ENCODE measurements around the gene C5orf52. TPM values are rescaled to one million over a fixed set of nuclear protein-coding genes. Genes with fewer than 3 reads are reported as not detected.
"Not testable (repeated sequence)": the region's sequence is repeated elsewhere in the genome, so short reads cannot be mapped to it uniquely, and the experiment has no call there.

The C5orf52 gene
- total RNA-seq, 2 donors from 2014 or later: not detected

DNA sequence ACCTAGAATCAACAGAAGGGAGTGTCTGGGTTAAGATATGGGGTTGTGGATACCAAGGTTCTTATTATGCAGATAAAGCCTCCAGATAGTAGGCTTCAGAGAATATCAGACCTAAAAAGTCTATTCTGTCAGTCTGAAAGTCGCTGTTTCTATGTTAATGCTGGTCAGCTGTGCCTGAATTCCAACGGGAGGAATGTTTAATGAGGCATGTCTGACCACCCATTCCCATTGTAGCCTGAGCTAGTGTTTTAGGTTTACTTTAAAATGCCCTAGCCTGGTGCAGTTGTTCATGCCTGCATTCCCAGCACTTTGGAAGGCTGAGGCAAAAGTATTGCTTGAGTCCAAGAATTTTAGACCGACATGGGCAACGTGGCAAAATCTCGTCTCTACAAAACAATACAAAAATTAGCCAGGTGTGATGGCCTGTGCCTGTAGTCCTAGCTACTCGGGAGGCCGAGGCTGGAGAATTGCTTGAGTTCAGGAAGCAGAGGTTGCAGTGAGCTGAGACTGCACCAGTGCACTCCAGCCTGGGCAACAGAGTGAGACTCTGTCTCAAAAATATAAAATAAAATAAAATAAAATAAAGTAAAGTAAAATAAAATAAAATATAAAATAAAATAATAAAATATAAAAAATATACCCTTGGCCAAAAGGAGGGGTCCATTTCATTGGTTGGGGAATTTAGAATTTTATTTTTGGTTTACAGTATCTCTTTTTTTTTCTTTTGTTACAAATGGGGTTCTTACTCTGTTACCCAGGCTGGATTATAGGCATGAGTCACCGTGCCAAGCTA lies 11.3 kb upstream of the C5orf52 start:
- ATAC-seq (no peak), DNase-seq (no peak)
- H3K4me1 Mint-ChIP-seq: no peaks in the 10 kb centered on the region
- peaks cover 3% of the 10 kb centered on the region for H3K36me3 Mint-ChIP-seq (ENCODE audit: low read depth)
- no peaks in the 10 kb centered on the region for H3K9me3 ChIP-seq (ENCODE audit: control insufficient read depth, low read length, poor library complexity, severe bottlenecking)
- no peaks in the 10 kb centered on the region for H3K27me3 Mint-ChIP-seq
- H3K4me3 Mint-ChIP-seq: no peak overlapping the region
- no peak overlapping the region for H3K27ac Mint-ChIP-seq

GRCh38 chr5:157665467-157666070 lies 5.8 kb upstream of the C5orf52 start:
- Mint-ChIP-seq H3K27ac (no peak overlapping the region), H3K36me3 (ENCODE audit: low read depth) (peaks cover 3% of the 10 kb centered on the region), H3K4me3 (no peak overlapping the region), H3K4me1 (peaks cover 7% of the 10 kb centered on the region), H3K27me3 (no peaks in the 10 kb centered on the region)
- ATAC-seq (no peak), DNase-seq (no peak)
- H3K9me3 ChIP-seq (ENCODE audit: control insufficient read depth, low read length, poor library complexity, severe bottlenecking): no peaks in the 10 kb centered on the region

- Mint-ChIP-seq H3K27ac (no peak overlapping the region), H3K4me1 (peaks cover 21% of the 10 kb centered on the region), H3K27me3 (peaks cover 10% of the 10 kb centered on the region), H3K36me3 (ENCODE audit: low read depth) (peaks cover 3% of the 10 kb centered on the region), H3K4me3 (no peak overlapping the region)
- ATAC-seq: no peak
- H3K9me3 ChIP-seq (ENCODE audit: control insufficient read depth, low read length, poor library complexity, severe bottlenecking): no peaks in the 10 kb centered on the region
- no peak for DNase-seq
Measured at GRCh38 chr5:157668356-157668755, 3.0 kb upstream of the C5orf52 start.

DNA sequence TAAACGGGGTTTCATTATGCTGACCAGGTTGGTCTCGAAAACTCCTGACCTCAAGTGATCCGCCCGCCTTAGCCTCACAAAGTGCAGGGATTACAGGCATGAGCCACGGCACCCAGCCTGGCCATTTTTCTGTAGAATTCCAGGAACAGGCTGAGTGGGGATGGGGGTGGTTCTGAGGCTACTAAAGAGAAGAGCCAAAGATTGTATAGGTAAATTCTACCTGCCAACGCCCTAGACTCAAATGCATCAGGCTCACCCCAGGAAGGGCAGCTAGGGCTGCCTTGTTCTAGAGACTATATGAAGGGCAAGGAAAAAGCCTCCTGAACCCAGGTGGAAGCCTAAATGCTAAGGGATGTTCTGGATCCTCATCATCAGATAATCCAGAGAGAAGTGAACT lies 1.6 kb upstream of the C5orf52 start:
- peak overlapping the region; percentile 93 for H3K27ac Mint-ChIP-seq
- DNase-seq: no peak
- peak overlapping the region; percentile 96 for H3K4me3 Mint-ChIP-seq
- no peaks in the 10 kb centered on the region for H3K9me3 ChIP-seq (ENCODE audit: control insufficient read depth, low read length, poor library complexity, severe bottlenecking)
- peaks cover 21% of the 10 kb centered on the region for H3K4me1 Mint-ChIP-seq
- H3K27me3 Mint-ChIP-seq: peaks cover 10% of the 10 kb centered on the region
- H3K36me3 Mint-ChIP-seq (ENCODE audit: low read depth): peaks cover under 1% of the 10 kb centered on the region
- ATAC-seq: no peak

- Mint-ChIP-seq H3K4me3 (peak overlapping the region; percentile 96), H3K27ac (peak overlapping the region; percentile 93), H3K4me1 (peaks cover 21% of the 10 kb centered on the region), H3K36me3 (ENCODE audit: low read depth) (no peaks in the 10 kb centered on the region), H3K27me3 (peaks cover 10% of the 10 kb centered on the region)
- ATAC-seq (no peak), DNase-seq (no peak)
- H3K9me3 ChIP-seq (ENCODE audit: control insufficient read depth, low read length, poor library complexity, severe bottlenecking): no peaks in the 10 kb centered on the region
Measured at GRCh38 chr5:157671592-157672330, 428 bp downstream of the C5orf52 start.

- ATAC-seq (no peak), DNase-seq (no peak)
- peaks cover 10% of the 10 kb centered on the region for H3K27me3 Mint-ChIP-seq
- no peaks in the 10 kb centered on the region for H3K9me3 ChIP-seq (ENCODE audit: control insufficient read depth, low read length, poor library complexity, severe bottlenecking)
- H3K36me3 Mint-ChIP-seq (ENCODE audit: low read depth): no peaks in the 10 kb centered on the region
- H3K4me3 Mint-ChIP-seq: peak overlapping the region; percentile 15
- H3K4me1 Mint-ChIP-seq: peaks cover 21% of the 10 kb centered on the region
- H3K27ac Mint-ChIP-seq: no peak overlapping the region
Measured at GRCh38 chr5:157672976-157673375, 1.6 kb downstream of the C5orf52 start.

DNA sequence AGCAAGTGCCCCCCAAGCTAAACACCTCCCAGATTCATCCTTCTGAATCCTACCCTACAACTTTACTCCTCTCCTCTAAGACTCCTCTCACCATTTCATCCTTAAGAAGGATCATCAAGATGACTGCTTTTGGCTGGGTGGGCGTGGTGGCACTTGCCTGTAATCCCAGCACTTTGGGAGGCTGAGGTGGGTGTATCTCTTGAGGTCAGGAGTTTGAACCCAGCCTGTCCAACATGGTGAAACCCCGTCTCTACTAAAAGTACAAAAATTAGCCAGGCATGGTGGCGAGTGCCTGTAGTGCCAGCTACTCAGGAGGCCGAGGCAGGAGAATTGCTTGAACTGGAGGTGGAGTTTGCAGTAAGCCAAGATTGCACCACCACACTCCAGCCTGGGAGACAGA lies 3.0 kb downstream of the C5orf52 start:
- not testable (repeated sequence) for H3K4me3 Mint-ChIP-seq; DNase-seq; ATAC-seq; H3K36me3 Mint-ChIP-seq (ENCODE audit: low read depth); H3K27me3 Mint-ChIP-seq; H3K27ac Mint-ChIP-seq; H3K9me3 ChIP-seq (ENCODE audit: control insufficient read depth, low read length, poor library complexity, severe bottlenecking)
- peaks cover 21% of the 10 kb centered on the region for H3K4me1 Mint-ChIP-seq

DNA sequence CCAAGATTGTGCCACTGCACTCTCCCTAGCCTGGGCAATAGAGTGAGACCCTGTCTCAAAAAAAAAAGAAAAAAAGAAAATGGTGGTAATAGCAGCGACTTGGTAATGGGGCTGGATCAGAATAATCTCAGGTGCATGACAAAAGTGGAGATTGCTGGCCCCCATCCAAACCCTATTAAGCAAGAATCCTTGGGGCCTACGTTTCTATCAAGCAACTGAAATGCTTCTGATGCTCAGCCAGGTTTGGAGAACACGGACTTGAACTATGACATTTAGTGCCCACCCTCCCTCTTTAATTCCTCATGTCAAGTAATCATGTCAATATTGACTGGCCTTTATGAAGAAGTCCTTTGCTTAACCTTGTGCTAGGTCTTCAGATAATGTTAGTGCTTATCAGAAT lies 6.6 kb downstream of the C5orf52 start:
- peaks cover 4% of the 10 kb centered on the region for H3K4me1 Mint-ChIP-seq
- H3K9me3 ChIP-seq (ENCODE audit: control insufficient read depth, low read length, poor library complexity, severe bottlenecking): no peaks in the 10 kb centered on the region
- no peaks in the 10 kb centered on the region for H3K27me3 Mint-ChIP-seq
- DNase-seq: no peak
- no peak overlapping the region for H3K4me3 Mint-ChIP-seq
- no peak overlapping the region for H3K27ac Mint-ChIP-seq
- no peaks in the 10 kb centered on the region for H3K36me3 Mint-ChIP-seq (ENCODE audit: low read depth)
- ATAC-seq: no peak

DNA sequence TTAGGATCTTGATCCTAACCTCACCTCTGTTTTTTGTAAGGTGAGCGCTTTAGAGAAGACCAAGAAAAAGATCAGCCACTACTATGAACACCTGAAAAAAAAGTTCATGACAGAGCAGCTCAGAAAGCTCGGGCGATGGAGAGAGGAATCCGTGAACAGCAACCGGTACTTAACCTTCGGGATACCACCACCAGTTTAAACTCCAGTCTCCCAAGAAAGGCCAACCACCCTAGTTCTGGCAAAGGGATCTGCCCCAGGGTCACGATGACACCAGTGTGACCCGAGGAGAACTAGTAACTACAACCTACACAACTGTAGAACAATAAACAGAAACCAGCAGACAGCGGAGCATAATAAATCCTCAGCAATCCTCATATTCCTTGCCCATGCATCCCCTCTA lies 8.5 kb downstream of the C5orf52 start:
- H3K4me1 Mint-ChIP-seq: peaks cover 4% of the 10 kb centered on the region
- no peaks in the 10 kb centered on the region for H3K27me3 Mint-ChIP-seq
- ATAC-seq (no peak), DNase-seq (no peak)
- H3K27ac Mint-ChIP-seq: no peak overlapping the region
- no peak overlapping the region for H3K4me3 Mint-ChIP-seq
- no peaks in the 10 kb centered on the region for H3K36me3 Mint-ChIP-seq (ENCODE audit: low read depth)
- H3K9me3 ChIP-seq (ENCODE audit: control insufficient read depth, low read length, poor library complexity, severe bottlenecking): no peaks in the 10 kb centered on the region

DNA sequence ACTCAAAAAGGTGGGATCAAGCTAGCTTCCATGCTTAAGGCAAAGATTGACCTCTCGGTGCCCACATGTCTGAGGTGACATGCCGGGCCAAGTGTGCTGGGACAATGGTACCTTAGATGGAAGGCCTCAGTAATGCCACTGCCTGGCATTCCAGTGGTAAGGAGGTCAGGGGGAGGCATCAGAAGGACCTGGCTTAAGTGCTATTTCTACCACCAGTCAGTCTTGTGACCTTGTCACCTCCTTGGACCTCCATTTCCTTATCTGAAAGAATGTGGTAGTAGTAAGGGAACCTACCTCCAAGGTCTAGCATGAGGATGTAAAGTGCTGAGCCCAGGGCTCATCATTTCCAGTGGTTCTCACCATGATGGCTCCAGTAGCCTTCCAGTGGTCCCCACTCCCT lies 8.9 kb downstream of the C5orf52 start:
- no peak overlapping the region for H3K4me3 Mint-ChIP-seq

GRCh38 chr5:157681048-157681447 lies 9.7 kb downstream of the C5orf52 start:
- Mint-ChIP-seq H3K27ac (peak overlapping the region; percentile 9), H3K27me3 (no peaks in the 10 kb centered on the region), H3K36me3 (ENCODE audit: low read depth) (no peaks in the 10 kb centered on the region), H3K4me3 (no peak overlapping the region), H3K4me1 (peaks cover 4% of the 10 kb centered on the region)
- ATAC-seq: no peak
- no peaks in the 10 kb centered on the region for H3K9me3 ChIP-seq (ENCODE audit: control insufficient read depth, low read length, poor library complexity, severe bottlenecking)
- no peak for DNase-seq

More for the DNA sequence above, 8.9 kb downstream of the C5orf52 start:
- peaks cover 4% of the 10 kb centered on the region for H3K4me1 Mint-ChIP-seq
- no peak overlapping the region for H3K27ac Mint-ChIP-seq
- ATAC-seq (no peak), DNase-seq (no peak)
- no peaks in the 10 kb centered on the region for H3K27me3 Mint-ChIP-seq
- H3K36me3 Mint-ChIP-seq (ENCODE audit: low read depth): no peaks in the 10 kb centered on the region
- no peaks in the 10 kb centered on the region for H3K9me3 ChIP-seq (ENCODE audit: control insufficient read depth, low read length, poor library complexity, severe bottlenecking)

GRCh38 chr5:157682257-157682656 lies 10.9 kb downstream of the C5orf52 start:
- no peak overlapping the region for H3K27ac Mint-ChIP-seq
- ATAC-seq: no peak
- DNase-seq: no peak
- no peaks in the 10 kb centered on the region for H3K9me3 ChIP-seq (ENCODE audit: control insufficient read depth, low read length, poor library complexity, severe bottlenecking)
- H3K36me3 Mint-ChIP-seq (ENCODE audit: low read depth): no peaks in the 10 kb centered on the region
- peaks cover 4% of the 10 kb centered on the region for H3K4me1 Mint-ChIP-seq
- H3K4me3 Mint-ChIP-seq: no peak overlapping the region
- H3K27me3 Mint-ChIP-seq: no peaks in the 10 kb centered on the region
